B cell (primary cell): ENCODE results near the gene SPRED2.

Experiments used
- EZH2 ChIP-seq: IDR thresholded peaks from 2 replicates; pipeline ENCODE4 v1.6.1; 2012; ENCODE audit warnings: borderline replicate concordance, low read depth, mild to moderate bottlenecking, moderate library complexity, low read length; ENCODE audit not compliant: insufficient read depth, poor library complexity, severe bottlenecking
- TF ChIP-seq, protein P1 (sequence below): fragments of 200-600 bp; IDR thresholded peaks from one replicate; pipeline ENCODE4 v1.8.0; 2022; ENCODE audit warnings: antibody characterized with exemption, mild to moderate bottlenecking

DNA sequence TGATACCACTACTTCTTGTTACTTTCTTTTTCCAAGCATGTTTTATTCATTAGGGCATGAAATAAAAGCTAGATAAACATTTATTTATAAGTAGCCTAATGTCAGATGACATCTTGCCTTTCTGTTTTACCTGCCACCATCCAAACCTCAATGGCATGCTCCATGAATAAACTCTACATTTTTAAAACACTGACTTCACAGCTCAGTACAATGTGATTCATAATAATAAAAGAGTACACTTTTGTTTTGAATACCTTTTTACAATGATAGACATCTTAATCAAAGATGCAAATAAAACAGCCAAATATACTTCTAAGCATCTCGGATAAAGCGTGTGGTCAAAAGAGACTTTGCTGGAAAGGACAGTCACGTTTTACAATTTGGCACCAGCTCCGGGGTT lies 88.2 kb downstream of the SPRED2 start:
- TF ChIP-seq EZH2: no peak
- TF ChIP-seq, protein P1, sequence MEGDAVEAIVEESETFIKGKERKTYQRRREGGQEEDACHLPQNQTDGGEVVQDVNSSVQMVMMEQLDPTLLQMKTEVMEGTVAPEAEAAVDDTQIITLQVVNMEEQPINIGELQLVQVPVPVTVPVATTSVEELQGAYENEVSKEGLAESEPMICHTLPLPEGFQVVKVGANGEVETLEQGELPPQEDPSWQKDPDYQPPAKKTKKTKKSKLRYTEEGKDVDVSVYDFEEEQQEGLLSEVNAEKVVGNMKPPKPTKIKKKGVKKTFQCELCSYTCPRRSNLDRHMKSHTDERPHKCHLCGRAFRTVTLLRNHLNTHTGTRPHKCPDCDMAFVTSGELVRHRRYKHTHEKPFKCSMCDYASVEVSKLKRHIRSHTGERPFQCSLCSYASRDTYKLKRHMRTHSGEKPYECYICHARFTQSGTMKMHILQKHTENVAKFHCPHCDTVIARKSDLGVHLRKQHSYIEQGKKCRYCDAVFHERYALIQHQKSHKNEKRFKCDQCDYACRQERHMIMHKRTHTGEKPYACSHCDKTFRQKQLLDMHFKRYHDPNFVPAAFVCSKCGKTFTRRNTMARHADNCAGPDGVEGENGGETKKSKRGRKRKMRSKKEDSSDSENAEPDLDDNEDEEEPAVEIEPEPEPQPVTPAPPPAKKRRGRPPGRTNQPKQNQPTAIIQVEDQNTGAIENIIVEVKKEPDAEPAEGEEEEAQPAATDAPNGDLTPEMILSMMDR: no peak
